Left colon (tissue), 2 donors: ENCODE data around the gene CCNB1IP1. TPM values are rescaled to one million over a fixed set of nuclear protein-coding genes. Genes with fewer than 3 reads are reported as not detected.
"Not testable (repeated sequence)": the region's sequence is repeated elsewhere in the genome, so short reads cannot be mapped to it uniquely, and the experiment has no call there.

Experiments
- ATAC-seq: fragments of 200-7000 bp; cut with Tn5 transposase; one replicate; pipeline ENCODE4 v1.9.1; 2020; ENCODE audit warnings: mild to moderate bottlenecking, moderate library complexity
- DNase-seq, 2 donors: peaks; one replicate each; pipeline ENCODE4 v3.0.0-alpha.2; 2020
- intact Hi-C, 2 donors: fragments of 100-400 bp; cut with DNase I in 1 of 2; cut with micrococcal nuclease in 1 of 2; formaldehyde crosslinking; loops; one replicate each; pipeline versions ENCODE4 v1.11.2 to v1.14.0; 2022; cut with DNase I, micrococcal nuclease
- total RNA-seq, 2 donors: library from RNA; stranded (reverse); fragmentation: NEBNext Ultra II Directional; extraction: Animal tissue kit (Norgen Biotek cat#: 25700); gene quantifications; one replicate each; pipeline ENCODE4 v1.2.1, GENCODE V29; 2021
- donor health status: DM: no; HTN: no; CAD: no.
- donor health status: DM: yes; HTN: yes; CAD: no.

The CCNB1IP1 gene
- total RNA-seq, 2 donors from 2014 or later: 28.8 to 29.6 TPM

GRCh38 chr14:20278414-20278813, 54.7 kb downstream of the CCNB1IP1 start:
- ATAC-seq (no peak), DNase-seq (peak in 1 of 2 donors; percentile 20)
- intact Hi-C loops: no loop called here

GRCh38 chr14:20277409-20277808, 55.7 kb downstream of the CCNB1IP1 start:
- DNase-seq (no peak), ATAC-seq (no peak)
- intact Hi-C loops: no loop called here

- no peak for ATAC-seq
- intact Hi-C loops: no loop called here
- no peak for DNase-seq
Measured at GRCh38 chr14:20274062-20274461, 59.0 kb downstream of the CCNB1IP1 start.

- DNase-seq, intact Hi-C loops, ATAC-seq: not testable (repeated sequence)
Measured at GRCh38 chr14:20264361-20264760, 68.7 kb downstream of the CCNB1IP1 start.

GRCh38 chr14:20262642-20263128, 70.4 kb downstream of the CCNB1IP1 start:
- ATAC-seq (no peak), DNase-seq (no peak)
- intact Hi-C loops: no loop called here

Other genes with a start within 250 kb of the CCNB1IP1 start
- not detected for gene OR4K17, start 222.5 kb downstream of the CCNB1IP1 start, total RNA-seq
- gene OR4N5, start 194.5 kb downstream of the CCNB1IP1 start, total RNA-seq: not detected
- not detected for gene OR11G2, start 142.4 kb downstream of the CCNB1IP1 start, total RNA-seq
- not detected for gene OR11H6, start 109.6 kb downstream of the CCNB1IP1 start, total RNA-seq
- gene OR11H7, start 104.3 kb downstream of the CCNB1IP1 start, total RNA-seq: not detected
- not detected for gene OR11H4, start 94.0 kb downstream of the CCNB1IP1 start, total RNA-seq
- gene TTC5, start 27.3 kb downstream of the CCNB1IP1 start, total RNA-seq: 10 to 100 TPM in 1 of 2 donors, 1 to 10 TPM in 1; 9.6 to 11.1 TPM
- gene PARP2, start 10.4 kb upstream of the CCNB1IP1 start, total RNA-seq: 10 to 100 TPM; 10.0 to 10.7 TPM
- 10 to 100 TPM; 72.1 to 74.3 TPM for gene TEP1, start 80.2 kb upstream of the CCNB1IP1 start, total RNA-seq
- gene KLHL33, start 102.9 kb upstream of the CCNB1IP1 start, total RNA-seq: under 1 TPM; 0.09 to 0.31 TPM
- 10 to 100 TPM; 31.2 to 35.0 TPM for gene OSGEP, start 121.5 kb upstream of the CCNB1IP1 start, total RNA-seq
- gene APEX1, start 121.9 kb upstream of the CCNB1IP1 start, total RNA-seq: 10 to 100 TPM; 80.5 to 93.9 TPM
- 10 to 100 TPM; 42.0 to 42.9 TPM for gene PIP4P1, start 128.2 kb upstream of the CCNB1IP1 start, total RNA-seq
- 10 to 100 TPM; 66.9 to 93.6 TPM for gene PNP, start 136.1 kb upstream of the CCNB1IP1 start, total RNA-seq
- 1 to 10 TPM in 1 of 2 donors, under 1 TPM in 1; 0.98 to 1.3 TPM for gene RNASE10, start 172.3 kb upstream of the CCNB1IP1 start, total RNA-seq
- not detected for gene RNASE9, start 227.8 kb upstream of the CCNB1IP1 start, total RNA-seq